HTERT RPE-1 (cell line): ENCODE measurements around the gene NRG2.

Experiments used
- in situ Hi-C: fragments of 300-500 bp; cut with MboI; formaldehyde crosslinking; loops from 4 replicates; pipeline ENCODE4 v1.14.3; 2020; ENCODE audit warnings: low sequenced_read_pairs

Gene NRG2

DNA sequence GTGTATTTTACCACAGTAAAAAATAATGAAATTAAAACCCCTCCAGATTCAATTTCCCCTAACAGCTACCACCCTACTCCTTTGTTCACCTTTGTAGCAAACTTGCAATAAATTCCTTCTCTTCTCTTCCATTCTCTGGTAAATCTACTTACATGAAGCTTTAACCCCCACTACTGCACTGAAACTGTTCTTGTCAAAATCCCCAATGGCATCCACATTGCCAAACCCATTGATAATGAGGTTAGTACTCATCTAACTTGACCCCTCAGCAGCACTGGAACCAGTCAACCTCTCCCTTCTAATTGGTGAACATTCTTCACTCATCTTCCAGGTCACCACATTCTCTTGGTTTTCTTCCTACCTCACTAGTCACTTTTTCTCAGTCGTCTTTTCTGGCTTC, 29.6 kb downstream of the NRG2 start:
- in situ Hi-C loops: no loop called here

DNA sequence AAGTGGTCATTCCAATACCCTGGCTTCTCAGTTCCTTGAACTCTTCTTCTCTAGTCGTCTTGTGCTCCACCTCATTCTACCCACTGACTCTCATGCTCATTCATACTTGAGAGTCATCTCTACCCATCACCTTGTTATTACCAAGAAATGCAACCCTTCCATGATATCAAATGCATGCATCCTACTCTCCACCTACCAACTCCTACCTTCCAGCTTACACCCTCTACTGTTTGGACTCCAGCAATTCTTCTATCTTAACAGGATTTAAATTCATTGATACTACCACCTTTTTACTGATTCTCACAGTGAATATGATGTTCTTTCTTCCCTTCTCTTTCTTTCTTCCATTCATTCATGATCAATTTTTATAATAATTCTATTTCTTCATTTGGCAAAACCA, 30.7 kb downstream of the NRG2 start:
- in situ Hi-C loops: no loop called here

DNA sequence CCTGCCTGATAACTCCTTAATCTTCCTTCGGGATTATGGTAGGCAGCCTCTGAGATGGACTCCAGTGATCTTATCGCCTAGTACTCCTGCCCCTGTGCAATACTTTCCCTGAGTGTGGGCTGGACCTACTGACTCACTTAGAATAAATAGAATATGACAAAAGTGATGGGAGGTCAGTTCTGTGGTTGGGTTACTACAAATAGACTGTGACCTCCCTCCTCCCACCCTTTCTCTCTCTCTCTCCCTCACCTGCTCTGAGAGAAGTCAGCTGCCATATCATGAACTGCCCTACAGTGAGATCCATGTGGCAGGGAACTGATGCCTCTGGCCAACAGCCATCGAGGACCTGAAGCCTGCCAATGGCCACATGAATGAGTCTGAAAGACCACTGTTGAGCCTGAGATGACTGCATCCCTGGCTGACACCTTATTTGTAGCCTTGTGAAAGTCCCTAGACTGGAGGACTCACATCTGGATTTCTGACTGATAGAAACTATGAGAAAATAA, 31.7 kb downstream of the NRG2 start:
- in situ Hi-C loops: no loop called here

DNA sequence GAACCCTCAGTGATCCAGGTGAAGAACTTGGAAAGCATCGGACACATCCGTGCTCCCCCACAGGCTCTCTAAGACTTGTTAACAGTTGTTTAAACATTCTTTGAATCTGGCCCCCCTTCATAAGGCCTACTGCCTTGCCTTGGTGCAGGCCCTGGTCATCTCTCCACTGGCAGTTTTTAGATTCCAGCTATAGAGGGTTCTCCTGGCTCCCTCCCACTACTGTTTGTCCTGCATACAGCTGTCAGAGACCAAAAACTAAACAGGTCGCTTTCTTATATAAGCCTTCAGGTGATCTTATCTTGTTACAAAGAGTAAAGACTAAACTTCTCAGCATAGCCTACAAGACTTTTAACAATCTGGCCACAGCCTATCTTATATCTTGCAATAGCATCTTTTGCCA, 32.3 kb downstream of the NRG2 start:
- in situ Hi-C loops: no loop called here

DNA sequence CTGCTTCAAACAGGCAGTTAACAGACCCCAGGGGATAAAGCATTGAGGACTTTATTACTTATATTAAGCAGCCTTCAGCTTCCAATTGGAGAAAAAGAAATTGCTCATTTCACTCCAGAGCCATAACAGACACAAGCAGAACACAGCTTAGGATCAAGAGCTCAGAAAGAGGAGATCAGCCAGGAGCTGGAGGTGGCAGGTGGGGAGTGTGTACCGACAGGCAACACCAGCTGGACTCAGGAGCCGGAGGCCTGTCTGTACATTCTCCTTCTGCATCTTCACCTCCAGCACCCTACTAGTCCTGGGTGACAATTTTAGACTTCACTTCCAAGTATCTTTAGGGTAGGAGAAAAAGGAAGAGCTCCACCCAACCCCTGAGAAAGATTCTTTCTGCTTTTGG, 35.8 kb downstream of the NRG2 start:
- in situ Hi-C loops: no loop called here

DNA sequence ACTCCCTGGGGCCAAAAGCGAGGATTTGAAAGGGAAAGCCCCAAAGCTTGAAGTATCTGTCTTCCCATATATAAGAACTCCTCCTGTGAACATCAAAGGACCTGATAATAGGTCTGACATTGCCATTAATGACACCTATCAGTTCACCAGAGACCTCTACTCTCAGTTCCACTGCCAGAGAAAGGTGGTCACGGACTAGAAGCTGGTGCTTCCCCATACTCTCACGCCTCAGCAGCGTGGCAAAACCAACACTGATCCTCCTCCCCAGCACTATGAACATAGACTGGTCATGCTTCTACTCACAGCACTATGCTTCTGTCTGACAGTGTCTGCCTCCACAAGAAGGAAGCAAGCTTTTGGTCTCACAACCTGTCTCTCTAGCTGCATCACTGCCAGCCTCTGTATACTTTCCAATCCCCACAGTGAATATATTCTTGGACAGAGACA, 37.9 kb downstream of the NRG2 start:
- in situ Hi-C loops: no loop called here

DNA sequence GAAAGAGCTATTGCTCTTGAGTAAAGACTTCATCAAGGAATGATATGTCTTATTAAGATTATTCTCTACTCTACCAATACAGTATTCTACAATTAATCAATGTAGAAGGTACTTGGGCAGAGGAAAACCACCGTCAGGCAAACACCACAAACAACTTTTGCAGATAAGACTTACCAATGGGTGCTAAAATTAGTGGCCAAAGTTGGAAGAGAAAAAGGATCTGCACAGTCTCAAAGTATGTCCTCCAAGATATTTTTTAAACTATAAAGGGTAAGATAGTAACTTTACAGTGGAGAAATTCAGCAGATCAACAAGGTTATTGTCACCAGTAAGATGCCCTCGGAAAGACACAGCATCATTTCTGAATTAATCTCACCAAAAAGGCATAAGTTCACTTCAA, 38.9 kb downstream of the NRG2 start:
- in situ Hi-C loops: no loop called here

DNA sequence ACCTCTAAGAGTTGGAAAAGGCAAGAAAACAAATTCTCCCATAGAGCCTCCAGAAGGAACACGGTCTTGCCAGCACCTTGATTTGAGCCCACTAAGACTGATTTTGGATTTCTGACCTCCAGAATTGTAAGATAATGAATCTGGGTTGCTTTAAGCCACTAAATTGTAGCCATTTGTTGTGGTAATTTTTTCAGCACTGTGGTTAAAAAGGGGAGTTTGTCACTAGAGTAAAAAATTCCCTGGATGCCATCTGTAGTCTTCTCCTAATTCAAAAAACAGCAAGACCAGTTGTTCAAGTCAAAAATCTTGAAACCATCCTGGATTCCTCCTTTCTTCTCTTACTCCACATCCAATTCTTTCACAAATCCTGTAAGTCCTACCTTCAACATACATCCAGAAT, 39.6 kb downstream of the NRG2 start:
- in situ Hi-C loops: no loop called here

DNA sequence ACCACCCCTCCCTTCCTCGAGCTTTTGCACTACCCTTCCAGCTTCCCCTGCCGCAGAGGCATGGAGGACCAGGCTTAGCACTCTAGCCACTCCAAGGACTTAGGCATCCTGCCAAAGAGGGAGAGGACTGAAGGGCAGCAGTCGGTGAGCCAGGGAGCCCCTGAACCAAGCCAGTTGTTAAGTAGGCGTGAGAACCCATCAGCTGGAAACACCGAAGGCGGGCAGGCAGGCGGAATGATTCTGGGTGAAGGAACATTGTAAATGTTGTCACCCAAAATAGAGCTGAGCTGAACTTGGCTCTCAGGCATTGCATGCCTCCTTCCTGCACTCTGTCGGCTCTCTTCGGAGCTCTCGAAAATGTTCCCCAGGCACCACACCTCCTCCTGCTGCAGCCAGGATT, 42.8 kb downstream of the NRG2 start:
- in situ Hi-C loops: no loop called here

DNA sequence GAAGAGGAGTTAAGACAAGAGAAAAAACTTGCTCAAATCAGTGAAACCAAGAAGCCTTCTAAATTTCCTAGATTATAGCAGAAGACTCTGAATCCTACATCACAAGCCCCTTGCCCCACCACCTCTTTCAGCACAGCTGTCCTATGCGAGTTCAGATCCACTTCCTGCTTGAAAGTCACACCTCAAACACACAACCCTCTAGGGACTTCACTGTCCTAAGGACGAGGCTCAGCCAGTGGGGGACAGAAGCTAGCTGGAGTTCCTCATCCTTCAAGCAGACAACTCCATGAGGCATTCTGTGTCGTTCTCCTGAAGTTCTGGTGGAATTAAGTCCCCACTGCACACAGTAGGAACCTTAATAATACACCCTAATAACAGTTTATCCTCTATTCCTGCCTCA, 44.3 kb downstream of the NRG2 start:
- in situ Hi-C loops: no loop called here

DNA sequence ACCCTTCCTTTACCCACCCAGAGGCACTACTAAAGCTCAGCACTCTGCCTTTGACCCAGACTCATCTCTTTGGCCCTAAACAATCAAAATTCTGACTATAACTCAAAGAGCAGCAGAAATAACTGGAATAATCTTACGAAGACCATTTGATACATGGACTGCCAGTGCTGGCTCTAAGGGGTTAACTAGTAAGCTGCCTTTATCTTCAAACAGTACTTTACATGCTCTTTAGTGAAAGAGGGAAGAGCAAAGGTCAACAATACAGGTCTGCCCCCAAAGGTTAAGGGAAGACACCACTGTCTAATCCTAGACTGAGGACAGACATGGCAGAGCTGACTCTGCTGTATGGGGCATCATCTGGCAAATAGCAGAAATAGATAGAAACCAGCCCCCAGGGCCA, 45.8 kb downstream of the NRG2 start:
- in situ Hi-C loops: no loop called here

DNA sequence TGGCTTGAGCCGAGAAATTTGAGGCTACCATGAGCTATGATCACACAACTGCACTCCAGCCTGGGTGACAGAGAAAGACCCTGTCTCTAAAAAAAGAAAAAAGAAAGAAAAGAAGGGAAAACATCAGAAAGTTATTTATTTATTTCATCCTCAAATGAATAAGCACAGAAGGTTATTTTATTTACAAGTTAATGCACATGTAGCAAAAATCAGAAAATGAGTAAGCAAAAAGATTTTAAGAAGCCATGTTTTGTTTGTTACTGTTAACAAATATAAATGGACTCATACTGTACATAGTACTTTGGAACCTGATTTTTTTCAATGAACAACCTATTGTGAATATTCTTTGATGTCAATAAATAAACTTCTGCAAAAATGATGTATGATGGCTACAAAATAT, 47.2 kb downstream of the NRG2 start:
- in situ Hi-C loops: no loop called here

DNA sequence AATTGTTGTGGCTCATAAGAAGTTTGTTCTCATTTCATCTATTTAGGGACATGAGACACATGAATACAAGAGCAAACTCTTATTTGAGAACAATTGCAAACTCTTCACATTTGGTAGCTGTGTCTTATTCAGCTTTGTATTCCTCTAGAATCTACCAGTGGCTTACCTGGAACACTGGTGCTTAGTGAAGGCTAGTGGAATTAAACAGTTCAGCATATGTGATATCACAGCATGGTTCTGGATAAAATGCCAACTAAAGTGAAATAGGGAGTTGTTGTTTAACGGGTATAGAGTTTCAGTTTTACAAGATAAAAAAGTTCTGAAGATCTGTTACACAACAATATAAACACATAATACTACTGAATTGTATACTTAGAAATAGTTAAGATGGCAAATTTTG, 48.9 kb downstream of the NRG2 start:
- in situ Hi-C loops: no loop called here

DNA sequence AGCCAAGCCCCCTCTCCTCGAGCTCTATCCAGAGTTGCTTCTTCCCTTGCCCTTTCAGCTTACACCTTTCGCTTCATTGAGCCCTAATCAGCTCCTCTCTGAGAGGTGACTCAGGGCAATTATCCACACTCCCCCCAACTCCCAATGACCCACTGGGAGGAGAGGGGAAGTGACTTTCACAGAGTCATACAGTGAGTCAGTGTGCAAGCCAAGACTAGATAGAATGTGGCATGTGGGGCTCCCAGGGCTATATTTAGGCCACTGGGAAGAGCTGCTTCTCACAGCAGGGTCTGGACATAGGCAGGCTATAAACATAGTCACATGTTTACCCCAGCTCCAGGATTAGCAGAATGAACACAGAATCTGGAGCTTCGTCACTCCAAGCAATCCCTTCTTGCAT, 57.4 kb downstream of the NRG2 start:
- in situ Hi-C loops: no loop called here

DNA sequence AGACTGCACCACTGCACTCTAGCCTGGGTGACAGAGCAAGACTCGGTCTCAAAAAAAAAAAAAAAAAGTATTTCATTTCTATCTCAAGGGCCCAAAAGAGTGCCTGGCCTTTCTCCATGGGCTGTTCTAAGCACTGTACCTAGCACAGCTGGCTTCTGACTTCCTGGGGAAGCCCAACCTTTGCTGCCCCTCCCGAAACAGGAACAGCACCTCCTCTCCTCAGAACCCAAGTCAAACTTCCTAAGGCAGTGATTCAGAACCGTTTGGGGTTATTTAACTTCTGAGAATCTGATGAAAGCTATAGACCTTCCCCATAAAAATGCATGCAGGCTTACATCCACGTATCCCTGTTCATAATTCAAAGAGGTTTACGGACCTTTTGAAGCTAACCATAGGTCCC, 57.8 kb downstream of the NRG2 start:
- in situ Hi-C loops: no loop called here

DNA sequence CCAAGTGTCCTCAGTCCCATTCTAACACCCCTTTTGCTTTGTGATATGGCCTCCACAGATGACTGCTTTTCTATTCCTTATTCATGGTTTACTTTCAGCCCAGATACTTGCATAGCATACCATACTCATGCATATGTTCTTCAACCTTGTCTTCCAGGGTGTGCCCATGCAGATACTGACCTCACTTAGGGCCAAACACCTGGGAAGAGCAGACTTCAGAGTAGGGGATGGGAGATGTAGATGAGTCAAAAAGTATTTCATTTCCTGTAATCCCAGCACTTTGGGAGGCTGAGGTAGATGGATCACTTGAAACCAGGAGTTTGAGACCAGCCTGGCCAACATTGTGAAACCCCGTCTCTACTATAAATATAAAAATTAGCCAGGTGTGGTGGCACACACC, 58.3 kb downstream of the NRG2 start:
- in situ Hi-C loops: no loop called here

DNA sequence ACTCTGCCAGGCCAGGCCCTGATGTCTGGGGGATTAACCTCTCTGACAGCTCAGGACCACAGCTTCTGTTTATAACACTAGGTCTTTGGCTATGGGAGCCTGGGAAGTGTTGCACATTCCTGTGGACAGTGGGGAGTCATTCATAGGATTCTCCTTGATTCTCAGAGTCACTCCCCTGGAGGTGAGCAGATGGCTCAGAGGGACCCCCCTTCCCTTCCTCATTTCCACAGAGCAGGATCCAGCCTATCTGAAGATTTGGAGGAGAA, 60.2 kb downstream of the NRG2 start:
- in situ Hi-C loops: no loop called here

DNA sequence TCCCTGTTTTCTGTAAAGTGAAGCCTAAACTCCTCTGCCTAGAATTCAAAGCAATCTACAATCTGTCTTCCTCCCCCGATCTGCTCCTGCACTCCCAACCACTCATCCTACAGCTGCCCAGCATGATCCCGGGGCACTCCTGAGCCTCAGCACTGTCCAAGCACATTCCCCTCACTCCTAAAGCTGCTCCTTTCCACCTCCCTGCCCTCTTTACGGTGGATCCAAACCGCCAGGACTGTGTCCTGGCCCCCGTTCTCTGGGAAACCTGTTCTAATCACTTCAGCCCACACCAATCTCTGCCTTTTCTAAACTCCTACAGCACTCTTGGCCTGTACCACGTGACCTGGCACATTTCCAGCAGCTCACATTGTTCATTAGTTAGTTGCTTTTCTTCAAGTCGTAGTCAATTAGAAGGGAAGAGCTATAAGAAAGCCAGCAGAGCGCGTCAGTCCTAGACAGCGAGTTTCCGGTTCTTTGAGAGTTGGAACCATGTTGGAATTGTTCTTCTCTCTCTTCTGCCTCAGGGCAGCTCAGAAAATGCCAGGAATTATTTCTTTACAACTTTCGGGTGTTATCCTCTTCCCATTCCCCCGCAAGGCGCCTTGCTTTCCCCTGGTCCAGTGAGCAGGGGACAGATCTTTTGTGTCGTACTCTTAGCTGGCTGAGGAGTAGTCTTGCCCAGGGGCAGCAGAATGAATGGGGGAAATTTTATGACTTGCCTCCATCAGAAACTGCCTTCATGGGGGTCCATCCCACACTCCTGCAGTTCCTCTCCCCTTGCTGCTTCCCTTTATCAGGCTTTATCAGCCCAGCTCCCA, 60.7 kb downstream of the NRG2 start:
- in situ Hi-C loops: no loop called here

DNA sequence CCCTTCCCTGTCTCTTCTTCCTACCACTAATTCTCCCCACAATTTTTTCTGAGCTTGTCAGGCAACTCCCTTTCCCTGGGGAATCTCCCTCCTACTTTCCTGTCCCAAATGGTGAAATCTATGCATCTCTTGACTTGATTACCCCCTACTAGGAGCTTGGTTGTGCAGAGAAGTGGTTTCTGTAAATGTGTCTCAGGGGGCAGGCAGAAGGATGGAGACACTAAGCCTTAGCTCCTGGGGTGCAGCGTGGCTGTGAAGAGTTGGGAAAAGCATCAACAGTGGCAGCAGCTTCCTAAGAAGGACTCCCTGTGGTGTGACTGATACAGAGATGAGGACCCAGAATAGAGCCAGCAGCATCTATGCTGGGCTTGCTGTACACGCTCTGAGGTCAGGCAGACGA, 62.3 kb downstream of the NRG2 start:
- in situ Hi-C loops: no loop called here

DNA sequence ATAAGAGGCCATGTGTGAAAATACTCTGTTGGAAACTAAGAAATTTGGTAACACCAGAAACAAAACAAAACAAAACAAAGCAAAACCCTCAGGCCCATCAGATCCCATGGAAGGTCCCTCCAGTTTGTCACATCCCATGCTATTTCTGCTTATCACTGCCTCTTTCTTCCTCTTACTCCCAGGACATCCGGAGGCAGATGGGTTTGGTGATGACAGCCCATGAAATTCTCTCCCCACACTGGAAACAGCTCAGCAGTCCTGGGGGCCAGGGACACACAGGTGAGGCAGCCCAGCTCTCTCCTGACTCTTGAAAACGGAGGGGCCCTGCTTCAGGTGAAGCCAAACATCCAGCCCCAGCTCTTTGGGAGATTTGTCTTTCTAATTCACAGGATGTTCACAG, 63.2 kb downstream of the NRG2 start:
- in situ Hi-C loops: no loop called here

DNA sequence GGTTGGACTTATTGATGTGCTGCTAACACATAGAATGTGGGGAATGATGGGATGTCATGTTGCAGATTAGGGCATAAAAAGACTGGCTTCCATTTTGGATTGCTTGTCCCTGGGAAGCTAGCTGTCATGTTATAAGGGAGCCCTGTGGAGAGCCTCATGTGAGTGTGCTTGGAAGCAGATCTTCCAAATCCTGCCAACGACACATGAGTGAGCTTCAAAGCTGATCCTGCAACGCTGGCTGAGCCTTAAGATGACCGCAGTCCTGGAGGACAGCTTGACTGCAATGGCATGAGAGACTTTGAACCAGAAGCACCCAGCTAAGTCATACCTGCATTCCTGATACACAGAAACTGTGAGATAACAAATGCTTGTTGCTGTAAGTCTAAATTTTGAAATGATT, 63.6 kb downstream of the NRG2 start:
- in situ Hi-C loops: no loop called here

DNA sequence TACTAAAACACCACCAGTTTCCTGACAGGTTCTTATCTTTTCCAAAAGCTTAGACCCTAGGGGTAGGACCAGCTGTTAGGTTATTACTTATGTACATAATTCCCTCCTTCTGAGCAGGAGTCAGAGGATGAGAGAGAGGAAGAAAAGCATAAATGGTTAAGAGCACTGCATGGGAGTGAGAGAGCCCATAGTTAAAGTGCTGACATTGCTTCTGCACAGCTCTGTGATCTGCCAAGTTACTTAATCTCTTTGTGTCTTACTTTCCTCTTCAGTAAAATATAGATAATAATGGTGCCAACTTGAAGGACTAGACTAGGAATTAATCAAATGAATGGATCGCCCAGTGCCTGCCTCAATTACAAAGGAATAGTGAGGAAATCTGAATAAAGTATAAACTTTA, 66.4 kb downstream of the NRG2 start:
- in situ Hi-C loops: no loop called here

DNA sequence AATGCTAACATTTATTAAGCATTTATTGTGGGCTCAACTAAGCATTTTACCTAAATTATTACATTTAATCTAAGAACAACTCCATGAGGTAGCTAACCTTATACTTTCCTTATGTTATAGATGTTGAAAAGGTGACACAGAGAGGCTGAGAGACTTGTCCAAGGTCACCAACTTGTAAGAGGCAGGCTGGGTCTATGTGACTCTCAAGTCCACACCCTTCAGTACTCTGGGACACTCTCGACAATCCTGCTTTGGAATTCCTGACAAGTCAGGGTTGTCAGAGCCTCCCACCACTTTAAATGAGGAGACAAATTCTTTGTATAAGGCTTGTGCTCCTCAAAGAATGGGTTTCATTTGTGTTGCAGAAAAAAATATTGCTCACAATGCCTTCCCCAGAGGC, 67.2 kb downstream of the NRG2 start:
- in situ Hi-C loops: no loop called here
